ENCODE measurements around the gene FCF1. TPM values are rescaled to one million over a fixed set of nuclear protein-coding genes. Genes with fewer than 3 reads are reported as not detected.

FCF1 gene
- total and polyA plus RNA-seq, 2 of the 4 experiments (the other 2 are of a cell fraction) = 37.1 to 45.5 TPM

DNA sequence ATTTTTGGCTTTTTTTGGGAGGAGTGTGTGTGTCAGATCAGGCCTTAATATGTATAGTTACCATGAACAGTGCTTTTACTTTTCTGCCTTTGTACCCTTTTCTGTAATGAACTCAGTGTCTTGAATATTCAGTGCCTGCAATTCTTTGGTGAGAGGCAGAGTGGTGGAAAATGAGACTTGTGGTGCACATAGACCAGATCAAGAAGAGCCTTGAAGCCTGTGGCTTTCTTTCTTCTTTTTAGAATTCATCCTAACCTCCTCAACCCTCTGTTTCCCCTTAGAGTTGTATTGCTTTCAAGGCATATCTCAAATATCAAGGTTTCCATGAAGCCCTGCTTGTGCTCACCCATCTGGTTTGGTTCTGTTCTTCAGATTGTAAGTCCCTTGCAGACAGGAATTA is 52.8 kb downstream of the FCF1 start:
- Histone ChIP-seq H3K9me1 (ENCODE audit: insufficient read depth, low read length) (no peaks in the 10 kb centered on the region; the same call in 1 of the 2 replicates), H2BK20ac (ENCODE audit: low read depth, low read length) (no peak overlapping the region), H2BK15ac (ENCODE audit: low read depth, low read length) (no peak overlapping the region), H3K14ac (replicated peaks; ENCODE audit: low read depth, low read length) (no peak overlapping the region), H3K9ac (ENCODE audit: low read depth, low read length) (peak overlapping the region; percentile 36; the same call in 1 of the 2 replicates), H3K23ac (ENCODE audit: low read depth, low read length) (no peak overlapping the region), H3K4me3 (ENCODE audit: insufficient read depth, low read depth, low read length) (peak overlapping the region; percentile 17), H3K9me3 (ENCODE audit: control insufficient read depth, insufficient read depth, low read length) (no peaks in the 10 kb centered on the region), H2BK5ac (ENCODE audit: low read depth, low read length, poor library complexity, severe bottlenecking) (no peak overlapping the region), H4K8ac (ENCODE audit: low read depth in 2 of 2, low read length in 2 of 2) (no peak overlapping the region), H4K5ac (ENCODE audit: low read depth, low read length) (no peak overlapping the region), H3K4ac (ENCODE audit: low read depth, low read length) (no peak overlapping the region), H4K20me1 (ENCODE audit: insufficient read depth, low read length) (peaks cover 39% of the 10 kb centered on the region), H3K18ac (ENCODE audit: low read depth, low read length) (no peak overlapping the region), H3K4me2 (ENCODE audit: low read depth, low read length) (peak overlapping the region; percentile 99), H3K27ac (ENCODE audit: insufficient read depth, low read length) (no peak overlapping the region), H2AK5ac (ENCODE audit: low read depth, low read length) (no peak overlapping the region), H3K4me1 (ENCODE audit: control insufficient read depth, insufficient read depth, low read length) (peaks cover 4% of the 10 kb centered on the region; the same call in 1 of the 2 replicates), H3K56ac (ENCODE audit: extremely low read depth, insufficient read depth, low read length) (no peak overlapping the region), H2AK9ac (replicated peaks; ENCODE audit: low read depth, low read length, poor library complexity) (no peak overlapping the region), H3K36me3 (ENCODE audit: control insufficient read depth, insufficient read depth, low read length) (peaks cover 1% of the 10 kb centered on the region; the same call in 1 of the 2 replicates), H2AFZ (replicated peaks; ENCODE audit: low read length, poor library complexity) (no peak overlapping the region), H3K79me1 (ENCODE audit: low read depth in 1 of 2, low read length in 2 of 2) (peaks cover 5 to 42% of the 10 kb centered on the region in 2 experiments), H4K91ac (ENCODE audit: insufficient read depth, low read depth, low read length) (no peak overlapping the region), H2BK120ac (ENCODE audit: low read depth, low read length) (no peak overlapping the region), H3K27me3 (ENCODE audit: control insufficient read depth, insufficient read depth, low read length) (no peaks in the 10 kb centered on the region)
- ATAC-seq (ENCODE audit: low read depth) (no peak), DNase-seq (no peak)
- no TSS peak for BruUV-seq (replicated peaks)
- CTCF ChIA-PET = no interaction called here
- intact Hi-C loops (cut with micrococcal nuclease) (no loop called here), in situ Hi-C loops (cut with MboI; ENCODE audit: low sequenced_read_pairs) (no loop called here), dilution Hi-C loops (cut with HindIII; ENCODE audit: low sequenced_read_pairs, unreplicated experiment) (no loop called here)
- TF ChIP-seq CHD1 (IDR thresholded peaks at IDR 0.05; ENCODE audit: low read depth, low read length) = no peak
- no peak for TF ChIP-seq MAZ (IDR thresholded peaks at IDR 0.05; ENCODE audit: borderline replicate concordance, low read depth, low read length)
- TF ChIP-seq RAD21 (IDR thresholded peaks at IDR 0.05; ENCODE audit: low read length) = no peak
- no peak for TF ChIP-seq SMC3 (IDR thresholded peaks at IDR 0.05; ENCODE audit: low read depth, low read length)
- TF ChIP-seq MXI1 (IDR thresholded peaks at IDR 0.05; ENCODE audit: borderline replicate concordance, low read depth, low read length) = no peak
- no peak for TF ChIP-seq BHLHE40 (IDR thresholded peaks at IDR 0.05; ENCODE audit: low read depth, low read length)
- TF ChIP-seq NFE2L2 (IDR thresholded peaks at IDR 0.05; ENCODE audit: low read depth, low read length) = no peak
- TF ChIP-seq, protein P1, sequence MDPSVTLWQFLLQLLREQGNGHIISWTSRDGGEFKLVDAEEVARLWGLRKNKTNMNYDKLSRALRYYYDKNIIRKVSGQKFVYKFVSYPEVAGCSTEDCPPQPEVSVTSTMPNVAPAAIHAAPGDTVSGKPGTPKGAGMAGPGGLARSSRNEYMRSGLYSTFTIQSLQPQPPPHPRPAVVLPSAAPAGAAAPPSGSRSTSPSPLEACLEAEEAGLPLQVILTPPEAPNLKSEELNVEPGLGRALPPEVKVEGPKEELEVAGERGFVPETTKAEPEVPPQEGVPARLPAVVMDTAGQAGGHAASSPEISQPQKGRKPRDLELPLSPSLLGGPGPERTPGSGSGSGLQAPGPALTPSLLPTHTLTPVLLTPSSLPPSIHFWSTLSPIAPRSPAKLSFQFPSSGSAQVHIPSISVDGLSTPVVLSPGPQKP (IDR thresholded peaks at IDR 0.05; ENCODE audit: borderline replicate concordance, low read depth, low read length) = no peak
- TF ChIP-seq CEBPB (IDR thresholded peaks at IDR 0.05; ENCODE audit: low read depth, low read length) = no peak
- POLR2A ChIA-PET (ENCODE audit: unreplicated experiment) = no interaction called here
